K562 (cell line): Measurements from ENCODE around the gene RALA. TPM values are rescaled to one million over a fixed set of nuclear protein-coding genes. Genes with fewer than 3 reads are reported as not detected.

Source experiments
- BDP1 ChIP-seq: IDR thresholded peaks from 3 replicates; pipeline ENCODE4 v1.6.1; 2011; ENCODE audit not compliant: insufficient read length, insufficient read depth
- CUX1 ChIP-seq: fragments of 200-800 bp; sonication (Bioruptor generic); IDR thresholded peaks from 2 replicates; pipeline ENCODE4 v1.6.1; 2016; ENCODE audit warnings: missing genetic modification characterization, missing compliant biosample characterization
- GTF2F1 ChIP-seq: IDR thresholded peaks from 2 replicates; pipeline ENCODE4 v1.6.1; 2011; ENCODE audit warnings: low read depth, low read length, improper control_type of control experiment
- MTA3 ChIP-seq: fragments of 450-650 bp; formaldehyde crosslinking; IDR thresholded peaks from 2 replicates; pipeline ENCODE4 v1.6.1; 2017; ENCODE audit warnings: mild to moderate bottlenecking, borderline replicate concordance
- PKNOX1 ChIP-seq: fragments of 450-650 bp; IDR thresholded peaks from 2 replicates; pipeline ENCODE4 v1.6.1; 2016
- THRA ChIP-seq: fragments of 450-650 bp; IDR thresholded peaks from 2 replicates; pipeline ENCODE4 v1.6.1; 2017; ENCODE audit warnings: mild to moderate bottlenecking, moderate library complexity
- TRIM25 ChIP-seq: fragments of 450-650 bp; IDR thresholded peaks from 2 replicates; pipeline ENCODE4 v1.7.0; 2016; ENCODE audit warnings: borderline replicate concordance
- ZNF592 ChIP-seq: fragments of 450-650 bp; IDR thresholded peaks from 2 replicates; pipeline ENCODE4 v1.6.1; 2017; ENCODE audit warnings: antibody characterized with exemption, mild to moderate bottlenecking
- ZNF668 ChIP-seq: fragments of 250-450 bp; sonication (Bioruptor Pico); IDR thresholded peaks from 2 replicates; pipeline ENCODE4 v1.8.0; 2022; ENCODE audit warnings: mild to moderate bottlenecking, inconsistent platforms
- polyA plus RNA-seq, 8 experiments: library from polyadenylated mRNA; depleted of rRNA in 4 of 8; stranded (reverse) in 5 of 8; unstranded in 3 of 8; fragments of >200 nt; fragmentation: Nextera tagmentation in 2 of 8; fragmentation: Illumina TruSeq in 1 of 8; extraction: Ambion mirVana in 2 of 8; extraction: Trizol in 1 of 8; gene quantifications; 2 replicates each; pipeline versions ENCODE4 v1.2.1 to v1.2.3, GENCODE V29; 2011 to 2014; ENCODE audit warnings: inconsistent platforms in 1 of 8, missing spikeins in 1 of 8
- total RNA-seq, 7 experiments: library from RNA; depleted of rRNA in 6 of 7; stranded (reverse); fragments of >200 nt in 6 of 7; fragmentation: Illumina TruSeq in 2 of 7; extraction: Trizol in 2 of 7; gene quantifications; 2 replicates each; pipeline versions ENCODE4 v1.2.1 to v1.2.3, GENCODE V29; 2011 to 2021; ENCODE audit warnings: low replicate concordance in 1 of 7

The RALA gene
- total and polyA plus RNA-seq, 9 of the 15 experiments (the other 6 are each of a cell fraction or from before 2014, with no cell fraction given) = 7.2 to 28.0 (median 25.7) TPM

GRCh38 chr7:39589323-39590111 lies 33.9 kb upstream of the RALA start (continued):
- TF ChIP-seq ZNF592 (0 out of 2 replicates have a peak, but pooled peaks have one; percentile 52), TRIM25 (no peak), MTA3 (peak; percentile 73), PKNOX1 (peak; percentile 93), THRA (no peak), CUX1 (CRISPR knock-in tag) (no peak), ZNF668 (no peak), GTF2F1 (no peak), BDP1 (no peak)
